HG02642 (cell line): ENCODE measurements around the gene ADRA2B.
"Not testable (repeated sequence)": the region's sequence is repeated elsewhere in the genome, so short reads cannot be mapped to it uniquely, and the experiment has no call there.

Experiments used
- ATAC-seq: cut with Tn5 transposase; IDR thresholded peaks from one replicate; pipeline ENCODE4 v1.9.1; 2021; ENCODE audit warnings: mild to moderate bottlenecking; ENCODE audit not compliant: unreplicated experiment, poor library complexity

Gene ADRA2B

DNA sequence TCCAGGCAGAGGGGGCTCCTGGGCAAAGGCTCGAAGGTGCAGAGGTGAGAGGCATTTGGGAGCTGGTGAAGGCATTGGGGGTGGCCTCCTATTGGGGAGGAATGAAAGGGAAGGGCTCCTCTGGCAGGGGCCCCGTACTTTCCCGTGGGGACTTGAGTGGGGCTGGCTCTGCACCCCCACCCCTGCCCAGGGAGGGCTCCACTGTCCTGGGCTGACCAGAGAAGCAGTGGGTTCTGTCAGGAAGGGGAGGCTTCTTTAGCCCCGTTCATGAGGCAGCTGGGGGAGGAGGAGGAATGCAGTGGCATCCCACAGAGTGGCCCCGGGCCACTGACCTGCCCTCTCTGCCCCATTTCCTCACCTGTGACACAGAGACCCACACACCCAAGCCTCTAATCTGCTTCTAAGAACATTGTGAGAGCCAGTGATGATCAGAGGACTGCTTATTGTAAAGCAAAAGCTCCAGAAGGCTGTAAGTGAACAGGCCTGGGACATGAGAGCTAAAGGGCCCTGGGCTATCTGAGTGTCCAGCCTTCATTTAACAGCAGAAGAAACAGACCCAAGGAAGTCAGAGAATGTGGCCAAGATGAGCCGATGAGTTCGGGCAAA is 43.1 kb downstream of the ADRA2B start:
- no peak for ATAC-seq

DNA sequence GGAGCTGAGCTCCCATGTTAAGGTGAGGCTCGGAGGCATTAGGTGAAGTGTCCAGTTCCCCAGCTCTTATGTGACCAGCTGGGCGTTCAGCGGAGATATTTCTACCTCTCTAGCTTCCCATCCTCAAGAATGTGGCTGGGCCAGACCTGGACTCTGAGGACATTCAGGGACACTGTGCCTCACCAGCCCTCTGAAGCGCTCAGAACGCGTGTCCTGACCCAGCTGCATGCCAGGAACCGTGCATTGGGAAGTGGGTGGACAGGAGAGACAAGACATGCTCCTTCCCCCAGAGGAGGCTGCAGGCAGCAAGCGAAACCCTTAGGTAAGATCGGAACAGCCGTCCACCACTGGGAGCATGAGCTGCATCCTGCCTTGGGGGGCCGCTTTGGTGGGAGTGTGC is 43.6 kb downstream of the ADRA2B start:
- ATAC-seq = no peak

DNA sequence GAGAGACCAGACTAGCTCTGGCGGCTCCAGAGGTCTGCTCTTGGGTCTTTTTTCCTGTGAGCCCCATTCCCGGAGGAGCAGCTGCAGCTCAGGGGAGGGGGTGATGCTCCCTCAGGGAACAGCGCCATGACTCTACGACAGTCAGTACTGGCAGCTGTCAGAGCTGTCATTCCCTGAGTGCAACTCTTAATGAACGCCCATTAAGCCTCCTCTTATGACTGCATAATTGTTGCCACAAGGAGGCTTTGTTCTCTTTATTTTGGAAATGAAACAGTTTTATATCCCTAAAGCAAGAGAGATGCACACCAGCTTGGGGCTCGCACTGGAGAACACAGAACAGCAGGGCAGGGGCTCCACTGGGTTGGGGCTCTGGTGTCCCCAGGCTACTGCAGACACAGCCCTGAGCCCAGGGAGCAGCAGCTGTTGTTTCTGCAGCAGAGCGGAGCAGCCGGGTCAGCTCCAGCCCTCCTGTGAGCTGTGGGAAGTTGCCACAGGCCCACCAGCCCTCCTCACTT is 44.3 kb downstream of the ADRA2B start:
- ATAC-seq = not testable (repeated sequence)

DNA sequence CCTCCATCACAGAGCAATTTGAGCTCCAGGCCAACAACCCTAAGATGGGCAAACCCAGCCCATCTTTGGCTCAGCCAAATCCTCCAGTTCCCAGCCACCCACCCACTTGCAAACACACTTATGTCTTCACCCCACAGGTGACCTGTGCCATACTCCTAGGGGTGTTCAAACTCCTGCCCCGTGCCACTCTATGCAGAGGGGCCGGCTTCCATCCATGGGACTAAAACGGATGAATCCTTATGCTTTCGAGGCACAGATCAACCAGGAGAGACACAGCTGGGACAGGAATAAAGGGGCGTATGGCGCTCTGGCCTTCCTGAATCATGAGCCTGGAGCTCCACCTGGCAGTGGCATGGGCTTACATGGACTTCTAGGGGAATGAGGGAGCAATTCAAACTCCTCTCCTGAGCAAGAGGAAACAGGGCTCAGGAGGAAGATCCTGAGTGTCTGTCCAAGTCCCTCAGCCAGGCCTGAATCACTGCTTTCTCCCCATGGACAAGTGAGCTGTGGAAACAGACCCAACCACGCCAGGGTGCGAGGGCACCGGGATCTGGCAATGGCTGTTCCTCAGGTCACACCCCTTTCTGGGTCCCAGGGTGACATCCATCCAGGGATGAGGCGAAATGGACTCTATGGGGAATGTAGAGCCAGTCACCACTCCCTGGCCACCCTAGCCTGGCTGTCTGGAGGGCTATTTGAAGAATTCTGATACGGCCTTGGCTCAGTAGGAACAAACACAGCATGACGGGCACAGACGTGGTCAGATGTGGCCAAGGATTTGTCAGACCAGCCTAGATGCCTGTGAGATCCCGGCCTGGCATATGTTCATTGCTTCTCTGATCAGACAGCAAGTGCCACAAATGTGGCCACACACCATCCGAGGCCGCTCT is 45.0 kb downstream of the ADRA2B start:
- not testable (repeated sequence) for ATAC-seq

DNA sequence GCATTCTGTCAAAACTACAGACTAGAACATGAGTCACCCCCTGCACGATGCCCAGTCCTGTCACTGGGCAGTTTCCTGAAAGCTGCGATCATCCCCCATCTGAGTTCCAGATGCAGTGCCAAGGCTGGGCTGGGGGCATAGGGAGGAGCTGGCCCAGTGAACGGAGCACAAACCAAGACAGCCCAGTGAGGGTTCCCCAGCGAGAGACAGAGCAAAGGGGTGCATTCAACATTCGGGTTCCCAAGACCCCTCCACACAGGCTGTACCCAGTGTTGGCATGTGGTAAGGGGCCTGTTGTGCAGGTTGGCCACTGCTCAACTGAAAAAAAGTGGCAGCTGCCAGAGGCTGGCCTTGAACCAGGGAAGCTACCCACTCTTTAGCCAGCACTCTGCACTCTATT is 46.0 kb downstream of the ADRA2B start:
- ATAC-seq = not testable (repeated sequence)

DNA sequence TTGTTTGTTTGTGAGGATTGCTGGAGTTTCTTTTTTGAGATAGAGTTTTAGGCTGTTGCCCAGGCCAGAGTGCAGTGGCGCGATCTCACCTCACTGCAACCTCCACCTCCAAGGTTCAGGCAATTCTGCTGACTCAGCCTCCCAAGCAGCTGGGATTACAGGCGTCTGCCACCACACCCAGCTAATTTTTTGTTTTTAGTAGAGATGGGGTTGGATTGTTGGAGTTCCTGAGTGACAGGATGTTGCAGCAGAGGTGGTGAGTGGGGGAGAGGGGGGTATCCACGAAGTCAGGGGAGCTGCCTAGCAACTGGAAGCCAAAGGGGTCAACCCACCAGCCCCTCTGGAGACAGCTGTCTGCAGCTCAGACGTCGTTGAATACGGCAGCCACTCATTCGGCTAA is 46.5 kb downstream of the ADRA2B start:
- ATAC-seq = not testable (repeated sequence)

DNA sequence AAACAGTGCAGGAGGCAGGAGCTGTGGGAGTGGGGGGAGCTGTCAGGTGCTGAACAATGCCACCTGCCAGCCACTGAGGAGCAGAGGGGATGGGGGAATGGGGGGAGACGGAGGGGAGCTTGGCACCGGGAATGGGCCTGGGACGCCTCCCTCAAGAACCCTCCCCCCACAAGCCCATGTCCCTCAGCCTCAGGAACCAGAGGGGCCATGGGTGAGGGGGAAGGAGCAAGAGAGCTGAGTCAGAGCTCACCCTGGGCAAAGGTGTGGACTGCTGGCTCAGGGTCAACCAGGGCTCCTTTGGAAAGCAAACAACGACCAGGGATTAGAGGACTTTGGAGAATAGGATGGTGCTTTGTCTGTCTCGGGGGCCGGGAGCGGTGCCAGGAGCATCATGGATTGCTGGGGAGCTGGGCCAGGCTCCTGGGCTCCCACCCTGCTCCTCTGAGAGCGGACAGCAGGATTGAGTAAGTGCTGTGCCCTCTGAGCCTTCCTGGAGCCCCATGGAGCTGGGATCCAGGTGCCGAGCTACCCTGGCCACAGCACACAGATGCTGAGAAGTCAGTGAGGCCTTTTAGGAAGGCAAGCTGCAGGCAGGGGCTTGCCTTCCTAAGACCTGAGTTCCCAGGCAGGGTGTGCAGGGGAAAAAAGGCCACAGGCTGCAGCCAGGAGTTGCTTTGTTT is 48.3 kb downstream of the ADRA2B start:
- not testable (repeated sequence) for ATAC-seq

DNA sequence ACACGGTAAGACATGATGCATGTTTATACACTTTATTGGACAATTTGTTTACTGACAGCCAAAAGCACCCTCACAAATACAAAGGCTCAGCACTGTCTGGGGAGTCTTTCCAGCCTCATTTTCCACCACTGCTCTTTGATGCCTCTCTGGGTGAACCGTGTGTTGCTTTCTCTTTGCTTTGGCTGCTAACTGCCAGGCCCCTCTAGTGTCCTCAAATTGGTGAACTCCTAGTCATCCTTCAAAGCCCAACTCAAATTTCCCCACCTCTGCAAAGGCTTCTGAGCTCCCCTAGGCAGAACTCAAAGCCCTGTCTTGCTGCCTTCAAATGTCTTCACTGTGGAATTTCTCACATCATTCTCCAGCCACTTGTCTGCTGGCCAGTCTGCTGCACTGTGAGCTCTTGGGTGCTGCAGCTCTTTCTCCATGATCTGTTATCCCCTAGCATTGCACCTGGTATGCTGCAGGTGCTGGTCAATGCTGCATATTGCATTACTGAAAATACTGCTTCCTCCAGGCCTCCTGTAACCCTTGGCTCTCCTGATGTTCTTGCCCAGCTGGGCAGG is 49.2 kb downstream of the ADRA2B start:
- not testable (repeated sequence) for ATAC-seq

DNA sequence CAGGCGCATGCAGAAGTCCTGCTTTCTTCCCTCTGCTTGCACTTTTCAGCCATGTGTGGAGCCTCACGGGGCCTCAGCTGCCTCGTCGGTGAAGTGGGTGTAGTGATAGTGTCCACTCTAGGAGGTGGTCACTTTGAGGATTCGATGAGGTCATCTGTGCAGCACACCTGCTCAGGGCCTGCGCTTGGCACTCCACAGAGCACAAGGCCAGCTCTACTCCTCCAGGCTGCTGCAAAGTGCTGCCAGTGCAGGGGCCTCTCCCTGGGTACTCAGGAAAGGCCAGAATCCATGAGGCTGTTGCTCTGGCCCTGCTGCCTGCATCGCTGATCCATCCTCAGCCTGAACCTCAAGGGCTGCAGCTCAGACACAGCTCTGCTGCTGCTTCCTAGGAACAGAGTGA is 49.9 kb downstream of the ADRA2B start:
- ATAC-seq = not testable (repeated sequence)

DNA sequence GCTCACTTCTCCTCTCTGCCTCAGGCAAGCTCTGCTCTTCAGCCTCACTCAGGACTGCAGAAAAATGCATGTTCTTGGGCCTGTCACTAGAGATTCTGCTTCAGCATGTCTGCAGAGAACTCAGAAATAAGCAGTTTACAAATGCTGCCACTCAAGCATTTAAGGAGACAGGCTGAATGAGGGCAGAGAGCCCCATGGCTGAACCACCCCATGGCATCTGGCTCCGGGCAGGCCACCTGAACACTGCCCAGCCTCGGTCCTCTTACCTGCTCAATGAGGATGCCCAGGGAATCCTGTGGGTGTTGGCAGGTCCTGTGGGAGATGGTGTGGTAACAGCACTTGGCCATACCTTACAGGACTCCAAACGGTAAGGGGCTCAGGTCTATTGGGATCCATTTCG is 50.4 kb downstream of the ADRA2B start:
- not testable (repeated sequence) for ATAC-seq

DNA sequence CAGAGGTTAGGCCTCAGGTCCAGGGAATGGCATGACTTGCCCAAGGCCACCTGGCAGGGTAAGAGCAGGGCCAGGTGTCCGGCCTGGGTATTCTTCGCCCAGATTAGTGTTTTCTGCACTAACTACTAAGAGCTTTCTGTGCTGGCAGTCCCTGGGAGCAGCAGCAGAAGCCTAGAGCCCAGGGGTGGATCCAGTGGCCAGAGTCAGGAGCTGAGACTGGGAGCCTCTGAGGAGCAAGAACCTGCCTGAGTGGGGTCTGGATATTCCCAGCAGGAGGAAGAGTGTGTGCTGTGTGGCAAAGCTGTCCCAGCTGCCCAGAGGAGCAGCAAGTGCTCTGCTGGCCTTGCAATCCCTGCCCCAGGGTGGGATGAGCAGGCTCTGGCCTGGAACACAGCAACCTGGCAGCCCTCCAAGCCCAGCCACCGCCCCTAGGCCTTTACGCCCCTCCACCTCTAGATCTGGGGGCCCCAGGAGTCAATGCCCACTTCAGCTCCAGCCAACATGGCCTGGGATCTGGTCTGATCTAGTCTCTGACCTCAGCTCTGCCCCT is 50.9 kb downstream of the ADRA2B start:
- ATAC-seq = no peak

DNA sequence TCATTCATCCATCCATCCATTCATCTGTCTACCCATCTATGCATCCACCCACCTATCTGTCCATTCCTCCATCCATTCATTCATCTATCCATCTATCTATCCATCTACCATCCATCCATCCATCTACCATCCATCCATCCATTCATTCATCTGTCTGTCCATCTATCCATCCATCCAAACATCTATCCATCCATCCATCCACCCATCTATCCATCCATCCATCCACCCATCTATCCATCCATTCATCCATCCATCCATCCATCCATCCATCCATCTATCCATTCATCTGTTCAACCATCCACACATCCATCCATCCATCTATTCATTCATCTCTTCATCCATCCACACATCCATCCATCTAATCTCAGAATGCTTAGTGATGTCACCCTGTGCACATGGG is 51.6 kb downstream of the ADRA2B start:
- ATAC-seq = not testable (repeated sequence)

DNA sequence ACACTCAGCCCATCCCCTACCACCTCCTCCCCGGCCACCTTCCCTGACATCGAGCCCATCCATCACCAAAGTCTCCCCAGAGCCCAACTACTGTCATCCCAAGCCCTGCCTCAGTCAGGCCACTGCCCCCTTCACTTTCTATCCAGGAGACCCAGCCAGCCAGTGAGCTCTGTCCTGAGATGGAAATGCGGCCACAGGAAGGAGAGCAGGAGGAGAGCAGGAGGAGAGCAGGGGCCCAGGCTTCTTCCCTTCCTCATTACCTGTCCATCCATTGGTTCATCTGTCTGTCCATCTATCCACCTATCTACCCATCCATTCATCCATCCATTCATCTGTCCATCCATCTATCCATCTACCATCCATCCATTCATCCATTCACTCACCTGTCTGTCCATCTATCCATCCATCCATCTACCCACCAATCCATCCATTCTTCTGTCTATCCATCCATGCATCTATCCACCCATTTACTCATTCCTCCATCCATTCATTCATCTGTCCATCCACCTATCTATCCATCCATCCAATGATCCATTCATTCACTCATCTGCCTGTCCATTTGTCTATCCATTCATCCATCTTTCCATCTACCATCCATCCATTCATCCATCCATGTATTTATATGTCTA is 52.2 kb downstream of the ADRA2B start:
- not testable (repeated sequence) for ATAC-seq

DNA sequence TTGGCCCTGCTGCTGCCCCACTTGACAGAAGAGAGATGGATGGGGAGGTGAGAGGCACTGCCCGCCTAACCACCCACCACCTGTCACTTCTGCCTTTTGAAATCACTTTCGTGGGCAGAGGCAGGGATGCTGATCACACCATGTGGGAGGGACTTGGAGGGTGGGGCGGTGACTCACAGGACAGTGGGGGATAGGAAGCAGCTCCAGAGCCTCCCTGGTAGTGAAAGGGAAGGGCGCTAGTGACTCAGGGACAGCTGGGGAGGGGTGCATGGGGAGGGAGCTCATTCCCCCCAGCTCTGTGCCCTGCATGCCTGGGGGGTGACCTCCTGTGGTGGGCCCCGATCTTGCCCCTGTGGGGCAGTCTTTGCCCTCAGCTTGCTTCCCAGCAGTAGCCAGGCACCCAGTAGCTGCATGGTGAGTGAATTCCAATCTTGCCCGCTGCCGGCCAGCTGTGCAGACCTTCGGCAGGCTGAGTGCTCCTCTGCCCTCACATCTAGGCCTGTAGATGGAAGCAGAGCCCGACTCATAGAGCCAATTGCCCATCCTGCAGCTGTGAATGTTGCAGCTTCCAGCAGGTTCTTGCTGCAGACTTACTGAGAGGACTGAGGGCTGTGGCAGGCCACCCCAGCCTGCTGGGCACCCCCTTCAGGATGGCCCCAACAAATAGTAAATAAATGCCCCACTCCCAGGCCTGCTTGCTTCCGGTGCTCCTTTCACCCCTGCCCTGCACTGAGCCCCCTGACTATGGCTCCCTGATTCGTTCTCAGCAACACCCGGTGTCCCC is 53.1 kb downstream of the ADRA2B start:
- not testable (repeated sequence) for ATAC-seq
